Fibroblast of lung (primary cell): ENCODE data around the gene STK4. TPM values are rescaled to one million over a fixed set of nuclear protein-coding genes. Genes with fewer than 3 reads are reported as not detected.

Experiments
- DNase-seq, 2 donors: peaks; one replicate each; pipeline versions ENCODE4 v3.0.0 to v3.0.0-alpha.2; 2010; ENCODE audit warnings: low read depth in 2 of 2
- H2AFZ ChIP-seq: 2 replicates; pipeline ENCODE4 v1.5.1; 2012; ENCODE audit warnings: low read length, control low read depth, inconsistent platforms
- H3K27ac ChIP-seq: 2 replicates; pipeline ENCODE4 v1.5.1; 2011; ENCODE audit warnings: low read length, control low read depth; ENCODE audit not compliant: insufficient read depth
- H3K27me3 ChIP-seq: 2 replicates; pipeline ENCODE4 v1.5.1; 2011; ENCODE audit warnings: mild to moderate bottlenecking, low read length; ENCODE audit not compliant: control insufficient read depth, insufficient read depth
- H3K36me3 ChIP-seq: 2 replicates; pipeline ENCODE4 v1.5.1; 2011; ENCODE audit warnings: low read length; ENCODE audit not compliant: control insufficient read depth, insufficient read depth
- H3K4me1 ChIP-seq: 2 replicates; pipeline ENCODE4 v1.5.1; 2011; ENCODE audit warnings: low read length; ENCODE audit not compliant: control insufficient read depth, insufficient read depth; ENCODE audit errors: extremely low read depth
- H3K4me2 ChIP-seq: 2 replicates; pipeline ENCODE4 v1.5.1; 2011; ENCODE audit warnings: low read length, control low read depth; ENCODE audit not compliant: insufficient read depth; ENCODE audit errors: extremely low read depth
- H3K4me3 ChIP-seq, 4 experiments: fragments of 200-600 bp in 1 of 4; sonication (generic) in 1 of 4; replicated peaks in 1 of 4; 2 replicates each; pipeline ENCODE4 v1.5.1; 2011 to 2016; ENCODE audit warnings: low read length in 4 of 4, low read depth in 3 of 4, mild to moderate bottlenecking in 3 of 4, control low read depth in 2 of 4, inconsistent platforms in 1 of 4, mixed read lengths in 1 of 4; ENCODE audit not compliant: insufficient read depth in 1 of 4; ENCODE audit errors: control extremely low read depth in 1 of 4
- H3K79me2 ChIP-seq: 2 replicates; pipeline ENCODE4 v1.5.1; 2012; ENCODE audit warnings: mild to moderate bottlenecking, low read length, inconsistent platforms; ENCODE audit not compliant: control insufficient read depth, insufficient read depth
- H3K9ac ChIP-seq: 2 replicates; pipeline ENCODE4 v1.5.1; 2011; ENCODE audit warnings: mild to moderate bottlenecking, low read length, control low read depth; ENCODE audit not compliant: insufficient read depth
- H3K9me3 ChIP-seq: 2 replicates; pipeline ENCODE4 v1.5.1; 2012; ENCODE audit warnings: low read depth, low read length; ENCODE audit not compliant: control insufficient read depth, insufficient read depth
- H4K20me1 ChIP-seq: 2 replicates; pipeline ENCODE4 v1.5.1; 2011; ENCODE audit warnings: low read length; ENCODE audit not compliant: control insufficient read depth, insufficient read depth; ENCODE audit errors: extremely low read depth
- CTCF ChIP-seq, 2 donors: IDR thresholded peaks in 1 of 2; conservative IDR thresholded peaks in 1 of 2; 1 replicate in 1 of 2; 2 replicates in 1 of 2; pipeline ENCODE4 v1.5.1; 2011 to 2012; ENCODE audit warnings: low read length in 2 of 2, control low read depth in 1 of 2, inconsistent platforms in 1 of 2, low read depth in 1 of 2, mild to moderate bottlenecking in 1 of 2
- EZH2 ChIP-seq: IDR thresholded peaks from 2 replicates; pipeline ENCODE4 v1.5.1; 2012; ENCODE audit warnings: low read length, control low read depth, mild to moderate bottlenecking; ENCODE audit errors: missing control alignments
- polyA plus RNA-seq, 2 donors: library from polyadenylated mRNA; depleted of rRNA in 1 of 2; stranded (reverse) in 1 of 2; unstranded in 1 of 2; fragments of >200 nt; gene quantifications; 2 replicates each; pipeline ENCODE4 v1.2.1, GENCODE V29; 2011 to 2012; ENCODE audit warnings: missing spikeins in 1 of 2
- total RNA-seq: library from RNA; depleted of rRNA; stranded (reverse); fragments of >200 nt; gene quantifications from 2 replicates; pipeline ENCODE4 v1.2.1, GENCODE V29; 2014

The STK4 gene
- total and polyA plus RNA-seq, 2 donors (not counting 1 experiment from before 2014, with no cell fraction given), result 19.0 to 31.7 TPM

GRCh38 chr20:44956410-44956809, 9.9 kb upstream of the STK4 start:
- Histone ChIP-seq H3K4me3 (no peak overlapping the region), H3K9ac (no peak overlapping the region), H3K27me3 (no peaks in the 10 kb centered on the region), H3K36me3 (peaks cover 14% of the 10 kb centered on the region), H3K9me3 (no peaks in the 10 kb centered on the region), H3K27ac (no peak overlapping the region), H3K4me1 (peaks cover 6% of the 10 kb centered on the region), H2AFZ (no peak overlapping the region), H3K4me2 (no peak overlapping the region), H3K79me2 (peaks cover 24% of the 10 kb centered on the region), H4K20me1 (no peaks in the 10 kb centered on the region)
- TF ChIP-seq CTCF (conservative IDR thresholded peaks at IDR 0.05 in 1 of 2, IDR thresholded peaks at IDR 0.05 in 1 of 2; ENCODE audit: low read depth in 1 of 2, low read length in 2 of 2) (no peak), EZH2 (no peak)
- DNase-seq, result no peak

- TF ChIP-seq CTCF (conservative IDR thresholded peaks at IDR 0.05 in 1 of 2, IDR thresholded peaks at IDR 0.05 in 1 of 2; ENCODE audit: low read depth in 1 of 2, low read length in 2 of 2) (no peak), EZH2 (no peak)
- Histone ChIP-seq H4K20me1 (no peaks in the 10 kb centered on the region), H3K36me3 (peaks cover 10% of the 10 kb centered on the region), H3K9ac (no peak overlapping the region), H3K4me2 (peak overlapping the region; percentile 76), H3K27me3 (no peaks in the 10 kb centered on the region), H3K4me1 (peaks cover 12% of the 10 kb centered on the region), H3K4me3 (peak overlapping the region in 2 of 4 experiments; percentile 76 to 86), H3K9me3 (no peaks in the 10 kb centered on the region), H3K79me2 (peaks cover 24% of the 10 kb centered on the region), H2AFZ (no peak overlapping the region), H3K27ac (no peak overlapping the region)
- no peak for DNase-seq
Measured at GRCh38 chr20:44958276-44958675, 8.0 kb upstream of the STK4 start.

- Histone ChIP-seq H3K27me3 (no peaks in the 10 kb centered on the region), H3K4me1 (peaks cover 12% of the 10 kb centered on the region), H3K4me3 (peak overlapping the region; percentile 68 to 86 (median 76)), H3K79me2 (peaks cover 24% of the 10 kb centered on the region), H4K20me1 (no peaks in the 10 kb centered on the region), H3K4me2 (peak overlapping the region; percentile 76), H3K9ac (peak overlapping the region; percentile 13), H3K9me3 (no peaks in the 10 kb centered on the region), H2AFZ (peak overlapping the region; percentile 72), H3K27ac (peak overlapping the region; percentile 62), H3K36me3 (peaks cover 6% of the 10 kb centered on the region)
- peak; percentile 50 to 66 for DNase-seq
- TF ChIP-seq CTCF (conservative IDR thresholded peaks at IDR 0.05 in 1 of 2, IDR thresholded peaks at IDR 0.05 in 1 of 2; ENCODE audit: low read depth in 1 of 2, low read length in 2 of 2), result no peak
- TF ChIP-seq EZH2, result no peak
Measured at GRCh38 chr20:44959082-44959637, 7.2 kb upstream of the STK4 start.
